ENCODE results near the gene BAIAP3. TPM values are rescaled to one million over a fixed set of nuclear protein-coding genes. Genes with fewer than 3 reads are reported as not detected.
A peak's percentile ranks its signal among the peaks of the same experiment; 100 is the strongest.

The BAIAP3 gene
- total RNA-seq, 2 experiments from 2014 or later = 3.2 to 6.3 TPM

- Histone ChIP-seq H3K27ac (ENCODE audit: low read depth, low read length, poor library complexity, severe bottlenecking) (peak overlapping the region; percentile 62), H3K4me3 (ENCODE audit: low read depth, low read length, poor library complexity, severe bottlenecking) (peak overlapping the region; percentile 99), H4K20me1 (ENCODE audit: insufficient read depth, low read length) (peaks cover 26% of the 10 kb centered on the region; the same call in 1 of the 2 replicates), H2AFZ (ENCODE audit: low read length) (no peak overlapping the region), H3K79me2 (ENCODE audit: insufficient read depth, low read depth, low read length) (peaks cover 53% of the 10 kb centered on the region), H3K9me3 (ENCODE audit: low read length) (no peaks in the 10 kb centered on the region; the same call in 1 of the 2 replicates), H3K36me3 (ENCODE audit: insufficient read depth, low read length) (peaks cover 52% of the 10 kb centered on the region), H3K4me1 (ENCODE audit: insufficient read depth, low read length, poor library complexity, severe bottlenecking) (peaks cover 19% of the 10 kb centered on the region), H3K9me2 (ENCODE audit: insufficient read depth, low read length) (no peaks in the 10 kb centered on the region), H3K4me2 (ENCODE audit: low read length) (peak overlapping the region; percentile 82)
- no peak for TF ChIP-seq EZH2phosphoT487 (IDR thresholded peaks at IDR 0.05; ENCODE audit: borderline replicate concordance, low read depth, low read length)
- TF ChIP-seq, protein P1, sequence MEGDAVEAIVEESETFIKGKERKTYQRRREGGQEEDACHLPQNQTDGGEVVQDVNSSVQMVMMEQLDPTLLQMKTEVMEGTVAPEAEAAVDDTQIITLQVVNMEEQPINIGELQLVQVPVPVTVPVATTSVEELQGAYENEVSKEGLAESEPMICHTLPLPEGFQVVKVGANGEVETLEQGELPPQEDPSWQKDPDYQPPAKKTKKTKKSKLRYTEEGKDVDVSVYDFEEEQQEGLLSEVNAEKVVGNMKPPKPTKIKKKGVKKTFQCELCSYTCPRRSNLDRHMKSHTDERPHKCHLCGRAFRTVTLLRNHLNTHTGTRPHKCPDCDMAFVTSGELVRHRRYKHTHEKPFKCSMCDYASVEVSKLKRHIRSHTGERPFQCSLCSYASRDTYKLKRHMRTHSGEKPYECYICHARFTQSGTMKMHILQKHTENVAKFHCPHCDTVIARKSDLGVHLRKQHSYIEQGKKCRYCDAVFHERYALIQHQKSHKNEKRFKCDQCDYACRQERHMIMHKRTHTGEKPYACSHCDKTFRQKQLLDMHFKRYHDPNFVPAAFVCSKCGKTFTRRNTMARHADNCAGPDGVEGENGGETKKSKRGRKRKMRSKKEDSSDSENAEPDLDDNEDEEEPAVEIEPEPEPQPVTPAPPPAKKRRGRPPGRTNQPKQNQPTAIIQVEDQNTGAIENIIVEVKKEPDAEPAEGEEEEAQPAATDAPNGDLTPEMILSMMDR (conservative IDR thresholded peaks at IDR 0.05; ENCODE audit: low read length) = no peak
- ChIA-PET POLR2A (no interaction called here), CTCF (ENCODE audit: unreplicated experiment) (interaction anchor here (0.6 kb wide), 1 partner anchor 57 kb away, joined by 3 read pairs; no protein-coding TSS in a partner anchor)
- peak; percentile 73 for DNase-seq (ENCODE audit: low spot score)
- BruUV-seq (replicated peaks) = TSS peak; percentile 93
- intact Hi-C loops (cut with micrococcal nuclease; ENCODE audit: unreplicated experiment) = loop anchor here (10.0 kb wide), 2 partner anchors 105 to 305 kb away; partner anchors contain the start of genes CRAMP1, IFT140 and UNKL
Observed at GRCh38 chr16:1309888-1310831, 23.3 kb upstream of the BAIAP3 start.

GRCh38 chr16:1310832-1311200, 22.6 kb upstream of the BAIAP3 start:
- H2AFZ ChIP-seq (ENCODE audit: low read length) = no peak overlapping the region
- no peaks in the 10 kb centered on the region for H3K9me2 ChIP-seq (ENCODE audit: insufficient read depth, low read length)
- peaks cover 58% of the 10 kb centered on the region for H3K36me3 ChIP-seq (ENCODE audit: insufficient read depth, low read length)
- POLR2A ChIA-PET = no interaction called here
- intact Hi-C loops (cut with micrococcal nuclease; ENCODE audit: unreplicated experiment) = no loop called here
- no TSS peak for BruUV-seq (replicated peaks)
- CTCF ChIA-PET (ENCODE audit: unreplicated experiment) = no interaction called here
- peaks cover 26% of the 10 kb centered on the region; the same call in 1 of the 2 replicates for H4K20me1 ChIP-seq (ENCODE audit: insufficient read depth, low read length)
- no peak for TF ChIP-seq EZH2phosphoT487 (IDR thresholded peaks at IDR 0.05; ENCODE audit: borderline replicate concordance, low read depth, low read length)
- TF ChIP-seq, protein P1 (conservative IDR thresholded peaks at IDR 0.05; ENCODE audit: low read length) = no peak
- H3K9me3 ChIP-seq (ENCODE audit: low read length) = no peaks in the 10 kb centered on the region; the same call in 1 of the 2 replicates
- H3K79me2 ChIP-seq (ENCODE audit: insufficient read depth, low read depth, low read length) = peaks cover 53% of the 10 kb centered on the region
- H3K4me2 ChIP-seq (ENCODE audit: low read length) = peak overlapping the region; percentile 82
- peak; percentile 71 for DNase-seq (ENCODE audit: low spot score)
- peak overlapping the region; percentile 62 for H3K27ac ChIP-seq (ENCODE audit: low read depth, low read length, poor library complexity, severe bottlenecking)
- H3K4me1 ChIP-seq (ENCODE audit: insufficient read depth, low read length, poor library complexity, severe bottlenecking) = peaks cover 17% of the 10 kb centered on the region
- H3K4me3 ChIP-seq (ENCODE audit: low read depth, low read length, poor library complexity, severe bottlenecking) = peak overlapping the region; percentile 99

Measured in OCI-LY7 (cell line).